GM15510 (cell line): Measurements from ENCODE around the gene CDH12.

Experiments
- POLR2A ChIP-seq: IDR thresholded peaks from 3 replicates; pipeline ENCODE4 v1.6.1; 2011; ENCODE audit warnings: borderline replicate concordance; ENCODE audit not compliant: insufficient read length; ENCODE audit errors: extremely low read depth

CDH12 gene

GRCh38 chr5:22625451-22625850, 227.7 kb downstream of the CDH12 start:
- TF ChIP-seq POLR2A = no peak

GRCh38 chr5:22621084-22621483, 232.1 kb downstream of the CDH12 start:
- no peak for TF ChIP-seq POLR2A

- no peak for TF ChIP-seq POLR2A
These were observed 237.2 kb downstream of the CDH12 start for GRCh38 chr5:22615964-22616363.

- no peak for TF ChIP-seq POLR2A
These were observed 238.6 kb downstream of the CDH12 start for GRCh38 chr5:22614486-22615094.

GRCh38 chr5:22612928-22613327, 240.2 kb downstream of the CDH12 start:
- TF ChIP-seq POLR2A = no peak

- no peak for TF ChIP-seq POLR2A
These were observed 241.8 kb downstream of the CDH12 start for GRCh38 chr5:22611327-22611726.

GRCh38 chr5:22605473-22605872, 247.7 kb downstream of the CDH12 start:
- TF ChIP-seq POLR2A = no peak

GRCh38 chr5:22604711-22605110, 248.4 kb downstream of the CDH12 start:
- TF ChIP-seq POLR2A = no peak

- no peak for TF ChIP-seq POLR2A
These were observed 254.3 kb downstream of the CDH12 start for GRCh38 chr5:22598796-22599195.

- TF ChIP-seq POLR2A = no peak
These were observed 256.7 kb downstream of the CDH12 start for GRCh38 chr5:22596404-22596970.

GRCh38 chr5:22594491-22594890, 258.7 kb downstream of the CDH12 start:
- TF ChIP-seq POLR2A = no peak

- TF ChIP-seq POLR2A = no peak
These were observed 259.6 kb downstream of the CDH12 start for GRCh38 chr5:22593592-22593991.

- TF ChIP-seq POLR2A = no peak
These were observed 261.7 kb downstream of the CDH12 start for GRCh38 chr5:22591461-22591860.

GRCh38 chr5:22590677-22591268, 262.4 kb downstream of the CDH12 start:
- TF ChIP-seq POLR2A = no peak

- TF ChIP-seq POLR2A = no peak
These were observed 275.4 kb downstream of the CDH12 start for GRCh38 chr5:22577711-22578110.

GRCh38 chr5:22577006-22577405, 276.1 kb downstream of the CDH12 start:
- no peak for TF ChIP-seq POLR2A

- TF ChIP-seq POLR2A = no peak
These were observed 280.2 kb downstream of the CDH12 start for GRCh38 chr5:22572941-22573340.

- no peak for TF ChIP-seq POLR2A
These were observed 285.2 kb downstream of the CDH12 start for GRCh38 chr5:22567983-22568382.

- no peak for TF ChIP-seq POLR2A
These were observed 293.0 kb downstream of the CDH12 start for GRCh38 chr5:22560147-22560546.
